HG03175 (cell line): ENCODE data around the gene ANKAR.
"Not testable (repeated sequence)": the region's sequence is repeated elsewhere in the genome, so short reads cannot be mapped to it uniquely, and the experiment has no call there.

Experiments
- ATAC-seq: cut with Tn5 transposase; IDR thresholded peaks from one replicate; pipeline ENCODE4 v1.9.1; 2021; ENCODE audit warnings: mild to moderate bottlenecking, moderate library complexity; ENCODE audit not compliant: unreplicated experiment

Gene ANKAR

GRCh38 chr2:189674374-189675112, at the start of gene ANKAR:
ANKAR (plus strand) TSS chr2:189674670; CDS start chr2:189676491, 1,821 bp downstream.
- ATAC-seq, result peak; percentile 94

- no peak for ATAC-seq
These were observed 48.8 kb upstream of the ANKAR start for GRCh38 chr2:189625636-189626035.

DNA sequence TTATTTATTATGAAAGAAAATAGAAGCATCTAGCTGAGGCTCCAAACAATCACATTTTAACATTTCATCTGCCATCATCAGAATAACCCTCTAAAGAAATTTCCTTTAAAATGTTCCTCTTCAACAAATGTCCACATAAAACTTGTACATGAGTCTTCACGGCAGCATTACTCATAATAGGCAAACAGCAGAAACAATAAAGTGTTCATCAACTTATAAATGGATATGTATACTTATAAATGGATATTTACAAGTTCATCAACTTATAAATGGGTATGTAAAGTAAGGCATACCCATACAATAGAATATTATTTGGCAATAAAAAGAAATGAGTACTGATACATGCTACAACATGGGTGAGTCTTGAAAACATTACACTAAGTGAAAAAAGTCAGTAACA, 46.7 kb upstream of the ANKAR start:
- no peak for ATAC-seq

DNA sequence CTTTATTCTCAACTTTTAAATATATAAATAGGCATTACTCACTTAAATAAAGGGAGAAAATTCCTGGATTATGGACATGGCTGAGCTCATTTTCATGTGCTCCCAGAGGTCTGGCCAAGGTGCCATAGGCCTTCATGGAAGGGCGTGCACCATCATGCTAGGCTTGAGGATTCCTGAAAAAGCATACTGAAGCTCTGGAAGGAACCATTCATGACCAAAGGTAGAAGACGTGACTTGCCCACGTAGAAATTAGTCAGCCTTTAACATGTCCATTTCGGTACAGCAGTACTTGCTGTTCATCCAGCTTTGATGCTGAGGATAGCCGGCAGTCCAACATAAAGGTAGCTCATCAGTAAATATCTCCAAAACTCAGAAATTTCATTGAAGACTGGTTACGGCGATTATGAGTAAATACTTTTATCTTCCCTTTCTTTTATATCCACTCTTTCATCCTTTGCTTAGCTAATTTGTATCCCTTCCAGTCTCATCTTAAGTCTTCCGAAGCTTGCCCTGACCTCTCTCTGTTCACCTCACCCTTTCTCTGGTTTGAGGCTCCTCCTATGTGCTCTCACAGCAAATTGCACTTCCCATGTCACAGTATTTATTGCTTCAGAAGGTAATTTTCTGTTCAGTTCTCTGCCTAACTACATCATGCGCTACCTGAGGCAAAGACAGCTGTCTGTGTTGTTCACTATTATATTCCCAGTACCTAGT, 45.5 kb upstream of the ANKAR start:
- no peak for ATAC-seq

- no peak for ATAC-seq
These were observed 44.7 kb upstream of the ANKAR start for GRCh38 chr2:189629531-189630453.

GRCh38 chr2:189631849-189632248, 42.6 kb upstream of the ANKAR start:
- no peak for ATAC-seq

DNA sequence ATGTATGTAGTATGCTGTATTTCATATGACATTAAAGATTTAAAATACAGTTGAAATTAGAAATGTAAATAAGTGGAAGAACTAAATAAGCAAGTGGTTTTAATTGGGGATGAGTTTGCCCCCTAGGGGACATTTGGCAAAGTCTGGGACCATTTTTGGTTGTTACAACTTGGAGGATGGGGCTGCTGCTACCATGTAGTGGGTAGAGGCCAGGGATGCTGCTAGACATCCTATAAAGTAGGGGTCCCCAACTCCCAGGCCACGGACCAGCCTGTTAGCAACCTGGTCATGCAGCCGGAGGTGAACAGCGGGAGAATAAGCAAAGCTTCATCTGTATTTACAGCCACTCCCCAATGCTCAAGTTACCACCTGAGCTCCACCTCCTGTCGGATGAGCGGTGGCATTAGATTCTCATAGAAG, 41.1 kb upstream of the ANKAR start:
- ATAC-seq, result no peak

DNA sequence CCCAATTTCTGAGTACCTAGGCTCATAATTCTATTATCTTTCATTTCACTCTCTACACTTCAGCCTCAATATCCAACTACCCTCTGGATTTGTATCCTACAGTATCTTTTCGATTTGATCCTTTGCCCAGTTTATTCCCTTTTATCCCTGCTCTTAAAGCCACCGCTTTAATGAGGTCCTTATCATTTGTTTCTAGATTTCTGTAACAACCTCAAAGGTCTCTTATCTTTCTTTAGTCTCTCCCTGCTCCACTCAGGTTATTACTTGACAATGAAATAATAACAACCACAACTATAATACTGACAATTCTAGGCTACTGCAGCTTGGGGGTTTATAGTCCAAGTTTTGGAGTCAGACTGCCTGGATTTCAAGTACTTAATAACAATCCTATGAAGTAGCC, 39.1 kb upstream of the ANKAR start:
- no peak for ATAC-seq

DNA sequence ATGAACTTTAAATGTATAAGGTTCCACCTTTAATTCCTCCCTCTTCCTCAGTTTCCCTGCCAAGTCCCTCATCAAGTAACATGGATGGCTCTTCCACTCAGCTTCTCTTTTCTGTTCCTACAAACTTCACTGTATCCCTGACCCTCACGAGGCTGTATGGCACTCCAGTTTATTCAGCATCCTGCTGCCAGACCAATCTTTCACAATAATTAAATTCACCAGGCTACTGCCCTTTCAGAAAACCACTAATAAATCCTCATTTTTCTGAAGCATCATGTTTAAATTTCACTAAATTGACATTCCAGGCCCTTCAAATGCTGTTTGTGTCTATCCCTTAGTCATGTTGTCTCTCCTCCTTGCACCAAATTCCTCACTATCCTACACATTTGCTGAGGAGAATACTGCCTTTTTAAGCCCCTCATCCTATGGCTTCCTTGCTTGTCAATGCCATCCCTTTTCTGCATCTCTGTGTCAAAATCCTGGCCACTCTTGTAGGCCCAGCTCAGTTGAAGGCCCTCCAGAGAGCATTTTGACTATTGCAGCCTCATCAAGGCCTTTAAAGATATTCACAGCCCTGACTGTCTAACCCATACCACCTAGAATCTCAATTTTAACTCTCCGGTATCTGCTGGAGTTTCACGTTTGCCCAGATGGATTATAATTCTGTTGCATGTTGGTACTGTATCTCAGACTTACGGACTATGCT, 36.0 kb upstream of the ANKAR start:
- ATAC-seq, result no peak

GRCh38 chr2:189639007-189639609, 35.4 kb upstream of the ANKAR start:
- ATAC-seq, result no peak

GRCh38 chr2:189641002-189641401, 33.5 kb upstream of the ANKAR start:
- no peak for ATAC-seq

GRCh38 chr2:189641590-189641989, 32.9 kb upstream of the ANKAR start:
- ATAC-seq, result no peak

DNA sequence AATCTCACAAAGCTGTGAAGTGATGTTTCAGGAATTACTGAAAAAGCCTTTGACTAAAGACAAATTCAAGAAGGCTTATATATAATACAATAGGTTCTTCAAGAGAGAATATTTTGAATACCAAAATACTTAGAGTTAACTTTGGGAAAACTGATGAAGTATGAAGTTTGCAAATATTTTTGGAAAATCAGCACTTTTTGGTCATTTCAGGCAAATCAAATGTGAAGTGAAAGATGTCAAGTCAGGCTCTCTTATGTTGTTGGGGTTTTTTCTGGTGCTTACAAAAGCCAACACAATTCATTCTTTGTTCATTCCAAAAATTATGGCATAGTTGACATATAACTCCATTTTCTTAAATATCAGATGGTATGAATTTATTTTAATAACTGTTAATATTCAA, 27.9 kb upstream of the ANKAR start:
- no peak for ATAC-seq

- no peak for ATAC-seq
These were observed 25.5 kb upstream of the ANKAR start for GRCh38 chr2:189648846-189649509.

DNA sequence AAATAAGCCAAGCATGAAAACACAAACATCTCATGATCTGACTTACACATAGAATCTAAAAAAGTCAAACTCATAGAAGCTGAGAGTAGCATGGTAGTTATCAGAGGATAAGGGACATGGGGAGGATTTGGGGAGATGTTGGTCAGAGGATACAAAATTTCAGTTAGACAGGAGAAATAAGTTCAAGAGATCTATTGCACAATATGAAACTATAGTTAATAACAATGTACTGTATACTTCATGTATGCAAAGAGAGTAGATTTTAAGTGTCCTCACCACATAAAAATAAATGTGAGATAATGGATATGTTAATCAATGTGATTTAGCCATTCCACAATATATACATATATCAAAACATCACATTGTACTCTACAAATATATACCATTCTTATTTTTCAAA, 23.2 kb upstream of the ANKAR start:
- ATAC-seq, result no peak

- not testable (repeated sequence) for ATAC-seq
These were observed 21.0 kb upstream of the ANKAR start for GRCh38 chr2:189653464-189653863.

GRCh38 chr2:189654641-189655040, 19.8 kb upstream of the ANKAR start:
- ATAC-seq, result no peak

DNA sequence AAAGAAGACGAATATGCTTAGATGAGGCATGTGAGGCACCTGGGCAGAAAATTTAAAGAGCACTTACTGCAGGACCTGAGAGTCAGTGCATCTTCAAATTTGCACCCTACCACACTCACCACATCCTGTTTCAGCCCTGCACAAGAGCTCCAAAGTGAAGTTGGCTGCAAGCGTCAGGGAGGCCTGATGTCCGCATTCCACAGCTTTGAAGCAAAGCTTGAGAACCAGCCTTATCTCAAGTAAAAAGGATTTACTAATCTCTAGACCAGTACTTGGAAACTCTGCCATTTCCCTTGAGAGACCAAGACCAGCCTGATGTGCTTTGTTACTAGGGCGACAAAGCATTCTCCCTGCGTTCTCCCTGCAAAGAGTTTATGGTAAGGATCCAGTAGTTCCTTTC, 16.6 kb upstream of the ANKAR start:
- ATAC-seq, result peak; percentile 38

- ATAC-seq, result no peak
These were observed 15.9 kb upstream of the ANKAR start for GRCh38 chr2:189658306-189659212.
